GM12801 (cell line): Measurements from ENCODE around the gene BPIFB1.

Source experiments
- CTCF ChIP-seq: IDR thresholded peaks from one replicate; pipeline ENCODE4 v1.5.1; 2011; ENCODE audit warnings: control low read depth; ENCODE audit not compliant: insufficient read length; ENCODE audit errors: extremely low read depth

Gene BPIFB1

GRCh38 chr20:33273117-33273851, 9.7 kb upstream of the BPIFB1 start:
- TF ChIP-seq CTCF: no peak

- no peak for TF ChIP-seq CTCF
Measured at GRCh38 chr20:33275215-33275614, 7.8 kb upstream of the BPIFB1 start.

- TF ChIP-seq CTCF: no peak
Measured at GRCh38 chr20:33275871-33276270, 7.1 kb upstream of the BPIFB1 start.

- TF ChIP-seq CTCF: no peak
Measured at GRCh38 chr20:33276303-33277113, 6.5 kb upstream of the BPIFB1 start.

- no peak for TF ChIP-seq CTCF
Measured at GRCh38 chr20:33277471-33278441, 5.3 kb upstream of the BPIFB1 start.

- TF ChIP-seq CTCF: no peak
Measured at GRCh38 chr20:33278700-33279099, 4.3 kb upstream of the BPIFB1 start.
